GM20431 (cell line): Measurements from ENCODE around the gene TMEM100.

Experiments used
- in situ Hi-C: fragments of 300-500 bp; cut with MseI, MboI; formaldehyde crosslinking; loops from one replicate; pipeline ENCODE4 v1.15.0; 2020; ENCODE audit warnings: low sequenced_read_pairs; ENCODE audit not compliant: unreplicated experiment

The TMEM100 gene

GRCh38 chr17:55722016-55722736 lies 488 bp downstream of the TMEM100 start:
- in situ Hi-C loops: loop anchor here (25.0 kb wide), 1 partner anchor 185 kb away; no protein-coding TSS in a partner anchor

- in situ Hi-C loops: loop anchor here (25.0 kb wide), 1 partner anchor 184 kb away; no protein-coding TSS in a partner anchor
These were observed 1.5 kb downstream of the TMEM100 start for GRCh38 chr17:55720919-55721836.

GRCh38 chr17:55717898-55718735 lies 4.5 kb downstream of the TMEM100 start:
- in situ Hi-C loops: loop anchor here (25.0 kb wide), 1 partner anchor 181 kb away; no protein-coding TSS in a partner anchor

GRCh38 chr17:55717432-55717831 lies 5.2 kb downstream of the TMEM100 start:
- in situ Hi-C loops: loop anchor here (25.0 kb wide), 1 partner anchor 180 kb away; no protein-coding TSS in a partner anchor

- in situ Hi-C loops: loop anchor here (25.0 kb wide), 1 partner anchor 174 kb away; no protein-coding TSS in a partner anchor
These were observed 11.7 kb downstream of the TMEM100 start for GRCh38 chr17:55710829-55711496.

- in situ Hi-C loops: loop anchor here (25.0 kb wide), 1 partner anchor 173 kb away; no protein-coding TSS in a partner anchor
These were observed 12.3 kb downstream of the TMEM100 start for GRCh38 chr17:55710410-55710809.

- in situ Hi-C loops: loop anchor here (25.0 kb wide), 1 partner anchor 173 kb away; no protein-coding TSS in a partner anchor
These were observed 12.7 kb downstream of the TMEM100 start for GRCh38 chr17:55709984-55710383.

- in situ Hi-C loops: loop anchor here (25.0 kb wide), 1 partner anchor 172 kb away; no protein-coding TSS in a partner anchor
These were observed 13.2 kb downstream of the TMEM100 start for GRCh38 chr17:55709440-55709839.

- in situ Hi-C loops: loop anchor here (25.0 kb wide), 1 partner anchor 171 kb away; no protein-coding TSS in a partner anchor
These were observed 14.3 kb downstream of the TMEM100 start for GRCh38 chr17:55708175-55708974.

GRCh38 chr17:55706808-55707773 lies 15.6 kb downstream of the TMEM100 start:
- in situ Hi-C loops: loop anchor here (25.0 kb wide), 1 partner anchor 170 kb away; no protein-coding TSS in a partner anchor

- in situ Hi-C loops: loop anchor here (25.0 kb wide), 1 partner anchor 169 kb away; no protein-coding TSS in a partner anchor
These were observed 16.8 kb downstream of the TMEM100 start for GRCh38 chr17:55705847-55706246.

GRCh38 chr17:55704401-55704800 lies 18.3 kb downstream of the TMEM100 start:
- in situ Hi-C loops: loop anchor here (25.0 kb wide), 1 partner anchor 167 kb away; no protein-coding TSS in a partner anchor

GRCh38 chr17:55702150-55702549 lies 20.5 kb downstream of the TMEM100 start:
- in situ Hi-C loops: loop anchor here (25.0 kb wide), 1 partner anchor 165 kb away; no protein-coding TSS in a partner anchor

- in situ Hi-C loops: no loop called here
These were observed 23.3 kb downstream of the TMEM100 start for GRCh38 chr17:55699181-55699860.

- in situ Hi-C loops: no loop called here
These were observed 28.3 kb downstream of the TMEM100 start for GRCh38 chr17:55694286-55694910.
